Measurements from ENCODE around the gene HDAC5.

The HDAC5 gene

GRCh38 chr17:44124118-44124438 lies 637 bp upstream of the HDAC5 start:
- Histone ChIP-seq H3K79me2 (ENCODE audit: insufficient read depth, low read length) (peaks cover 41% of the 10 kb centered on the region), H3K27me3 (ENCODE audit: insufficient read depth, low read length, poor library complexity, severe bottlenecking) (no peaks in the 10 kb centered on the region), H3K9ac (ENCODE audit: low read depth, low read length, poor library complexity, severe bottlenecking) (peak overlapping the region; percentile 75), H3K4me1 (ENCODE audit: insufficient read depth, low read length, poor library complexity, severe bottlenecking) (peaks cover 35% of the 10 kb centered on the region), H3K36me3 (ENCODE audit: insufficient read depth, low read length) (no peaks in the 10 kb centered on the region), H3K4me2 (ENCODE audit: low read depth, low read length, poor library complexity, severe bottlenecking) (peak overlapping the region; percentile 79), H3K4me3 (ENCODE audit: low read length, poor library complexity, severe bottlenecking) (peak overlapping the region; percentile 79), H3K9me3 (ENCODE audit: insufficient read depth, low read depth, low read length) (no peaks in the 10 kb centered on the region), H3F3A (ENCODE audit: low read depth) (no peaks in the 10 kb centered on the region), H4K20me1 (ENCODE audit: insufficient read depth, low read length, poor library complexity, severe bottlenecking) (peaks cover 24% of the 10 kb centered on the region), H3K9me2 (replicated peaks; ENCODE audit: low read depth, low read length) (no peaks in the 10 kb centered on the region), H2AFZ (ENCODE audit: low read length) (peak overlapping the region; percentile 100)
- TF ChIP-seq CTCF (conservative IDR thresholded peaks at IDR 0.05; ENCODE audit: low read length) (0 out of 2 replicates have a peak, but pooled peaks have one; percentile 9), EZH2phosphoT487 (IDR thresholded peaks at IDR 0.05; ENCODE audit: borderline replicate concordance) (no peak)

GRCh38 chr17:44122816-44123355 lies 555 bp downstream of the HDAC5 start:
- no peaks in the 10 kb centered on the region for H3K27me3 ChIP-seq (ENCODE audit: insufficient read depth, low read length, poor library complexity, severe bottlenecking)
- H3K79me2 ChIP-seq (ENCODE audit: insufficient read depth, low read length), result peaks cover 53% of the 10 kb centered on the region
- peaks cover 30% of the 10 kb centered on the region for H4K20me1 ChIP-seq (ENCODE audit: insufficient read depth, low read length, poor library complexity, severe bottlenecking)
- H2AFZ ChIP-seq (ENCODE audit: low read length), result peak overlapping the region; percentile 78
- H3F3A ChIP-seq (ENCODE audit: low read depth), result no peaks in the 10 kb centered on the region
- no peaks in the 10 kb centered on the region for H3K36me3 ChIP-seq (ENCODE audit: insufficient read depth, low read length)
- peak overlapping the region; percentile 88 for H3K4me2 ChIP-seq (ENCODE audit: low read depth, low read length, poor library complexity, severe bottlenecking)
- H3K9ac ChIP-seq (ENCODE audit: low read depth, low read length, poor library complexity, severe bottlenecking), result peak overlapping the region; percentile 79
- no peaks in the 10 kb centered on the region for H3K9me2 ChIP-seq (replicated peaks; ENCODE audit: low read depth, low read length)
- no peaks in the 10 kb centered on the region for H3K9me3 ChIP-seq (ENCODE audit: insufficient read depth, low read depth, low read length)
- TF ChIP-seq CTCF (conservative IDR thresholded peaks at IDR 0.05; ENCODE audit: low read length), result no peak
- H3K4me3 ChIP-seq (ENCODE audit: low read length, poor library complexity, severe bottlenecking), result peak overlapping the region; percentile 79
- peaks cover 47% of the 10 kb centered on the region for H3K4me1 ChIP-seq (ENCODE audit: insufficient read depth, low read length, poor library complexity, severe bottlenecking)

- TF ChIP-seq EZH2phosphoT487 (IDR thresholded peaks at IDR 0.05; ENCODE audit: borderline replicate concordance), result no peak
- no peak for TF ChIP-seq CTCF (conservative IDR thresholded peaks at IDR 0.05; ENCODE audit: low read length)
- Histone ChIP-seq H2AFZ (ENCODE audit: low read length) (no peak overlapping the region), H3F3A (ENCODE audit: low read depth) (no peaks in the 10 kb centered on the region), H3K9me3 (ENCODE audit: insufficient read depth, low read depth, low read length) (no peaks in the 10 kb centered on the region), H3K27me3 (ENCODE audit: insufficient read depth, low read length, poor library complexity, severe bottlenecking) (no peaks in the 10 kb centered on the region), H3K4me2 (ENCODE audit: low read depth, low read length, poor library complexity, severe bottlenecking) (peak overlapping the region; percentile 88), H3K9ac (ENCODE audit: low read depth, low read length, poor library complexity, severe bottlenecking) (peak overlapping the region; percentile 79), H3K79me2 (ENCODE audit: insufficient read depth, low read length) (peaks cover 60% of the 10 kb centered on the region), H4K20me1 (ENCODE audit: insufficient read depth, low read length, poor library complexity, severe bottlenecking) (peaks cover 30% of the 10 kb centered on the region), H3K4me1 (ENCODE audit: insufficient read depth, low read length, poor library complexity, severe bottlenecking) (peaks cover 47% of the 10 kb centered on the region), H3K36me3 (ENCODE audit: insufficient read depth, low read length) (no peaks in the 10 kb centered on the region), H3K9me2 (replicated peaks; ENCODE audit: low read depth, low read length) (no peaks in the 10 kb centered on the region), H3K4me3 (ENCODE audit: low read length, poor library complexity, severe bottlenecking) (peak overlapping the region; percentile 79)
Measured at GRCh38 chr17:44121997-44122815, 1.2 kb downstream of the HDAC5 start.

All from Loucy (cell line).